CD4-positive, alpha-beta T cell treated with Interleukin-2 at 100 ng/mL for 4 hours (primary cell): ENCODE results near the gene BAHCC1.
"Not testable (repeated sequence)": the region's sequence is repeated elsewhere in the genome, so short reads cannot be mapped to it uniquely, and the experiment has no call there.

Experiments used
- DNase-seq: peaks from one replicate; pipeline ENCODE4 v3.0.0-alpha.2; 2020; ENCODE audit warnings: low spot score

The BAHCC1 gene

GRCh38 chr17:81413497-81414135 lies 18.4 kb downstream of the BAHCC1 start:
- DNase-seq: no peak

GRCh38 chr17:81414756-81415516 lies 19.7 kb downstream of the BAHCC1 start:
- DNase-seq: no peak

DNA sequence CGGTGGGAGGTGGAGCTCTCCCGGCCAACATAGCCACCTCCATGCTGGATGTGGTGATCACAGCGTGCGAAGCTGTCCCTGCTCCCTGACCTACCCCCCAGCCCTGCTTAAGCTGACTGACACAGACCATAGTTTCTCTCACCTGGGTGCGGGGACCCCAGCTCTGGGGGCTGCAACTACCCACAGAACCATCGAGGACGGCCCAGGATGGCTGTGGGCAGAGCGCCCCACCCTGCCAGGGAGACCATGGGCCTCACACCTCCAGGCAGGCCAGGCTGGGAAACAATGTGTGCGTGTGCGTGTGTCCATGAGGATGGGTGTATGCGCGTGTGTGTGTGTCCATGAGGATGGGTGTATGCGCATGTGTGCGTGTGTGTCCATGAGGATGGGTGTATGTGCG lies 20.4 kb downstream of the BAHCC1 start:
- no peak for DNase-seq

- DNase-seq: no peak
Observed at GRCh38 chr17:81416612-81417011, 21.4 kb downstream of the BAHCC1 start.

GRCh38 chr17:81417049-81417878 lies 22.0 kb downstream of the BAHCC1 start:
- DNase-seq: no peak

- no peak for DNase-seq
Observed at GRCh38 chr17:81417879-81418709, 22.8 kb downstream of the BAHCC1 start.

- no peak for DNase-seq
Observed at GRCh38 chr17:81418710-81419318, 23.6 kb downstream of the BAHCC1 start.

- DNase-seq: no peak
Observed at GRCh38 chr17:81419319-81419885, 24.1 kb downstream of the BAHCC1 start.

- DNase-seq: no peak
Observed at GRCh38 chr17:81419886-81420768, 24.9 kb downstream of the BAHCC1 start.

DNA sequence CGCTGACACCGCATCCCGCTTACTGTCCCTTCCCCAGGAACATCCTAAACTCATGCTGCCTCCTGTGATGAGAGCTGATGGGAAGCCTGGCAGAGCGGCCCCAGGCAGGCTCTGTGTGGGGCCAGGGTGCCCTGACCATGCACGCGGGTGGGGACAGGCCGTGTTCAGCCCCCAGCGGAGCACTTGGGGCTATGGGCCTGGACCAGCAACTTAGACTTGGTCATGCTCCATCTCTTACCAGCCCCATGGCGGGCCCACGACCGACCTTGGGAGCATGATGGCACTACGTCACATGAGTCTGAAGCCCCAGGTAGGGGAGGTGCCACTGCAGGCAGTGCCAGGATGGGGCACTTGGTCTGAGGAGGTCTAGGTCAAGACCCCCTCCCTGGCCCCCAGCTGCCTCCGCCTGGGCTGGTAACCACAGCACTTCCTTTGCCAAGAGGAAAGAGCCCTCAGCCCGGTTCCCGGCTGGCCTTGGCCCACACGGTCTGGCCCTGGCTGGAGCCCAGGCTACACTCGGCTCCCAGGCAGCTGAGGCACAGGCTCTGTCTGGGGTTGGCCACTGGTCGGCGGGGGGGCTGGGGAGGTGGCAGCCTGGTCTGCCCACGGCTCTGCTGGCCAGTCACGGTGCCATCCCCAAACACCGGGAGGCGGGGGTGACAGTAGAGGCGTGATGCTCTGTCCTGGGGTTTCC lies 25.7 kb downstream of the BAHCC1 start:
- no peak for DNase-seq

DNA sequence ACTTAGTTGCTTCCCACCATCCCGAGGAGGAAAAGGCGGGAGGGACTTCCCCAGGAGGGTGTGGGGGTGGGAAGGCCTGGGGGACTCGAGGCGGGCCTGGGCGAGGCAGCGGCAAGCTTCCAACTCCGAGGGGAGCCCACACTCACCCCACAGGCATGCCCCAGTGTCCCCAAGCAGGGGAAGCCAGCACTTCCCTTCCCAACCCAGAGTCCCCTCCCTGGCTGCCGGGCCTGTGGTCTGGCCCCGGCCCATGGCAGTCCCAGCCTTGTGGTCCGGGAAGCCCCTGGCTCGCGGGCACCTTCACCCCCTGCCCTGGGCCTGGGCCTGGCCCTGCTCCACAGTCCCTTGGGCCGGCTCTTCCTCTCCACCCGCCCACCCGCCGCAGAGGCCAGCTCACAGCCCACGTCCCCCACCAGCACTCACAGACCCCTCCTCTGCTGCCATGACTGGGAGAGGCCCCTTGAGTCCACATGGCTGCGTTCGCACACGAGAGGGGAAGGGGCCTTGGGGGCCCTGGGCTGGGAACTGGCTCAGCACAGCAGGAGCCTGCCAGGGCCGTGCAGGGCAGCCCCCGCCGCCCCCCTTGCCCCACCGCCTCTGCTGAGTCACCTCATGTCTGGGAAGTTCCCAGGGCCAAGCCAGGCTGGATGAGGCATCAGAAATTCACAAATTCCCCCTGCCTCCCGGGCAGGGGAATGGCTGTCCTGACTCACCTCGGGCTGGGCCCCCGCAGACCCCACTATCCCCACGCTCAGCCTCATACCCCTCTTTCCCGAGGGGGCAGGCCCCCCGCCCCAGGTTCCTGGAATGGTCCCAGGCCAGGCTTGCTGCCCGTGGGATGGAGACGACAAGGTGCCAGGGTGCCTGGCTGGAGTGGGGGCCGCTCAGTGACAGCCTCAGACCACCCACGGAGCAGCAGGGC lies 27.8 kb downstream of the BAHCC1 start:
- DNase-seq: no peak

DNA sequence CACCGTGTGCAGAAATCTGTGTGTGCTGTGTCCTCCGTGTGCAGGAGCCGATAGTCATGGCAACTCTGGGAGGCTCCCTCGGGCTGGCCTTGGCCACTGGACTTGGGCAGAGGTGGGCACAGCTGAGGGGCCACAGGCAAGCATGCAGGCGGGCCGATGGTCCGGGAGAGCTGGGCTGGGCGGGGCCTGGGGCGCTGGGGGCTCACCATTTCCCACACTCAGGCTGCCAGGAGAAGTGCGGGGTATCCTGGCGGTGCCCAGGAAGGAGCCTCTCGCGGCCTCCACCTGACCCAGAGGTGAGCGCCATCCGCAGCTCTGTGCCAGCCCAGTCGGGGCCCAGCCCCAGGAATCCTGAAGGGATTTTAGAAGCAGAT lies 28.4 kb downstream of the BAHCC1 start:
- DNase-seq: no peak

DNA sequence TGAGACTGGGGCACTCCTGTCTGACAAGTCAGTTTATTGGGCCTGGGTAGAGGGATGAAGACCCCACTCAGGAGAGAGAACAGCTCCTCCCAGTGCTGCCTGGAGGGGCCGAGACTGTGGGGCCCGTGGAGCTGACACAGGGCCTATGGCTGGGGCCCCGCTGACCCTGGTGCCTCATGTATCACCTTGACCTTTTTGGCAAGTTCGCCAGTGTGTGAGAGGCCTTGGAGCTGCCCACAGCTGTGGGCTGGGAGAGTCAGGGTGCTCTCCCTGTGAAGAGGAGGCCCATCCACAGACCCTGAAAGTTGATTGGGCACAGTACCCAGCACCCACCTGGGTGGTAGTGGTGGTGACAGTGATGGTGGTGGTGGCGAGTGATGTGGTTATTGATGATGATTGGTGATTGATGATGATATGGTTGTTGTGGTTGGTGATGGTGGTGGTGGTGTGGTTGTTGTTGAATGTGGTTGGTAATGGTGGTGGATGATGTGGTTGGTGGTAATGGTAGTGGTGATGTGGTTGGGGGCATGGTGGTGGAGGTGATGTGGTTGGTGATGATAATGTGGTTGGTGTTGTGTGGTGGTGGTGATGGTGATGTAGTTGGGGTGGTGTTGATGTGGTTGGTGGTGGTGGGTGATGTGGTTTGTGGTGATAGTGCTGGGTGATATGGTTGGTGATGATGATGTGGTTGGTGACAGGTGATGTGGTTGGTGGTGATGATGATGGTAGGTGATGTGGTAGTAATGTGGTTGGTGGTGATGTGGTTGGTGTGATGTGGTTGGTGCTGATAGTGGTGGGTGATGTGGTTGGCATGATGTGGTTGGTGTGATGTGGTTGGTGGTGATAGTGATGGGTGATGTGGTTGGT lies 29.1 kb downstream of the BAHCC1 start:
- no peak for DNase-seq

GRCh38 chr17:81425041-81425440 lies 29.8 kb downstream of the BAHCC1 start:
- not testable (repeated sequence) for DNase-seq

- DNase-seq: not testable (repeated sequence)
Observed at GRCh38 chr17:81425716-81426392, 30.6 kb downstream of the BAHCC1 start.

GRCh38 chr17:81426393-81427172 lies 31.3 kb downstream of the BAHCC1 start:
- DNase-seq: no peak
